ENCODE measurements around the gene ROPN1.

Gene ROPN1

DNA sequence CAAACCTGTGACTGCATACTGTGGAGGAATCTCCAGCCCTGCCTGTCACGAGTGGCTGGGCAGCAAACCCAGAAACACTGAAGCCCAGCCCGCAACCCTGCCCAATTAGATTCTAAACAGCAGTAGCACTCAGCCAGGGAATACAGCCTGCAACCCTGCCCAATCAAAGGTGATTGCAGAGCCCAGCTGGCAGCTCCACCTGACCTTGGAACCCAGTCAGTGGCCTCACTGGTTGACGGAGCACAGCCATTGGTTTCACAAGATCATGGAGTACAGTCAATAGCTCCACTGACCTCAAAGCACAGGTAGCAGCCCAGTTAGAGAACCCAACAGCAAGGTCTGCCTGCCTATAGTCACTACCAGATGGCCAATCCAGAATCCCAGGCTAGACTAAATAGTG is 72.6 kb downstream of the ROPN1 start:
- no peak overlapping the region for H3K27ac Mint-ChIP-seq
- peaks cover 6% of the 10 kb centered on the region for H3K4me1 Mint-ChIP-seq (ENCODE audit: low read depth)
- H3K9me3 Mint-ChIP-seq, result peaks cover 40% of the 10 kb centered on the region
- H3K4me3 Mint-ChIP-seq, result no peak overlapping the region
- no peak for DNase-seq (ENCODE audit: low spot score)
- H3K27me3 Mint-ChIP-seq (ENCODE audit: low read depth), result no peaks in the 10 kb centered on the region
- peaks cover 58% of the 10 kb centered on the region for H3K36me3 Mint-ChIP-seq (ENCODE audit: low read depth)
